GM20000 (cell line): Measurements from ENCODE around the gene HLA-DOA.

Experiments
- DNase-seq: peaks from one replicate; pipeline ENCODE4 v3.0.0; 2012; ENCODE audit warnings: low spot score
- TF ChIP-seq, protein P1 (sequence below): IDR thresholded peaks from 2 replicates; pipeline ENCODE4 v1.5.1; 2012; ENCODE audit warnings: mild to moderate bottlenecking, control low read depth; ENCODE audit errors: extremely low read depth, missing control alignments

HLA-DOA gene

DNA sequence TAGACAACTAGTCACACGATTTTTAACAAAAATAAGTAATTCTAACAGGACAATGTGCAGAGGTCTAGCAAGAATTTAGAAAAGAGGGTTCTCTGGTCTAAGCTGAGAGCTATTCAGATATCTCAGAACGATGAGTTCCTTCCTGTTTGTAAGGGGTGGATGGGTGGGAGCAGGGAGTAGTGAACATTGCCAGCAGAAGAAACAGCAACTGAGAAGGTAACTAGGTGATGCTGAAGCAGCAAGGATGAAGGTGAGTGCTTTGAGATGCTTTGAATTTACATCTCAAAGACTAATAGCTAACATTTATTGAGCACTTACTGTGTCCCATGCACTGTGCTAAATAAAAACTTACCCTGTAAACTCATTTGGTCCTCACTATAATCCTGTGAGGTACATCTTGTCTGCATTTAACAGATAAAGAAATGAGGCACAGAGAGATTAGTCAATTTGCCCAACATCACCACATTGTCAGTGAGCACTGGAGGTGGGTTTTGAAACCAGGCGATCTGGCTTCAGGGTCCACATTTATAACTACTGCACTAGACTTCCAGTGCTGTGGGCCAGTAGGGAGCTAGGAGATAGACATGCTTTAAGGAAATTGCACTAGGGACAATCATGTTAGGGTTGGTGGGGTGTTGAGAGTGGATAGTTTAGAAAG, 25.3 kb downstream of the HLA-DOA start:
- TF ChIP-seq, protein P1, sequence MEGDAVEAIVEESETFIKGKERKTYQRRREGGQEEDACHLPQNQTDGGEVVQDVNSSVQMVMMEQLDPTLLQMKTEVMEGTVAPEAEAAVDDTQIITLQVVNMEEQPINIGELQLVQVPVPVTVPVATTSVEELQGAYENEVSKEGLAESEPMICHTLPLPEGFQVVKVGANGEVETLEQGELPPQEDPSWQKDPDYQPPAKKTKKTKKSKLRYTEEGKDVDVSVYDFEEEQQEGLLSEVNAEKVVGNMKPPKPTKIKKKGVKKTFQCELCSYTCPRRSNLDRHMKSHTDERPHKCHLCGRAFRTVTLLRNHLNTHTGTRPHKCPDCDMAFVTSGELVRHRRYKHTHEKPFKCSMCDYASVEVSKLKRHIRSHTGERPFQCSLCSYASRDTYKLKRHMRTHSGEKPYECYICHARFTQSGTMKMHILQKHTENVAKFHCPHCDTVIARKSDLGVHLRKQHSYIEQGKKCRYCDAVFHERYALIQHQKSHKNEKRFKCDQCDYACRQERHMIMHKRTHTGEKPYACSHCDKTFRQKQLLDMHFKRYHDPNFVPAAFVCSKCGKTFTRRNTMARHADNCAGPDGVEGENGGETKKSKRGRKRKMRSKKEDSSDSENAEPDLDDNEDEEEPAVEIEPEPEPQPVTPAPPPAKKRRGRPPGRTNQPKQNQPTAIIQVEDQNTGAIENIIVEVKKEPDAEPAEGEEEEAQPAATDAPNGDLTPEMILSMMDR, result no peak
- no peak for DNase-seq

DNA sequence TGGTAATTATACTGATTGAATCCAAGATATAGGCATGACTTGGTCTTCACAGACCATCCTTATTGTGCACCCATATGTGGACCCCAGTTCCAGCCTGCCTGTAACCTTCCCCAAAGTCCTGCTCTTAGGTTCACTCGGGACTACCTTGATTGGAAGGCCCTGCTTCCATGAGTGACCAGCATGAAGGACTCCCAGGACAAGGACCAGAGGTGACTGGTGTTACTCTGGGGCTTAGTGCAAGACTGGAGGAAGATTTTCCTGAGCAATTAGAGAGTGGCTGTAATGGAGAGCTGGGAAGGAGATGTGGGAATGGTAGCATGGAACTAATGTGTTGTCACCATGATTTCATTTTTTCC, 25.9 kb downstream of the HLA-DOA start:
- TF ChIP-seq, protein P1, result no peak
- DNase-seq, result no peak

DNA sequence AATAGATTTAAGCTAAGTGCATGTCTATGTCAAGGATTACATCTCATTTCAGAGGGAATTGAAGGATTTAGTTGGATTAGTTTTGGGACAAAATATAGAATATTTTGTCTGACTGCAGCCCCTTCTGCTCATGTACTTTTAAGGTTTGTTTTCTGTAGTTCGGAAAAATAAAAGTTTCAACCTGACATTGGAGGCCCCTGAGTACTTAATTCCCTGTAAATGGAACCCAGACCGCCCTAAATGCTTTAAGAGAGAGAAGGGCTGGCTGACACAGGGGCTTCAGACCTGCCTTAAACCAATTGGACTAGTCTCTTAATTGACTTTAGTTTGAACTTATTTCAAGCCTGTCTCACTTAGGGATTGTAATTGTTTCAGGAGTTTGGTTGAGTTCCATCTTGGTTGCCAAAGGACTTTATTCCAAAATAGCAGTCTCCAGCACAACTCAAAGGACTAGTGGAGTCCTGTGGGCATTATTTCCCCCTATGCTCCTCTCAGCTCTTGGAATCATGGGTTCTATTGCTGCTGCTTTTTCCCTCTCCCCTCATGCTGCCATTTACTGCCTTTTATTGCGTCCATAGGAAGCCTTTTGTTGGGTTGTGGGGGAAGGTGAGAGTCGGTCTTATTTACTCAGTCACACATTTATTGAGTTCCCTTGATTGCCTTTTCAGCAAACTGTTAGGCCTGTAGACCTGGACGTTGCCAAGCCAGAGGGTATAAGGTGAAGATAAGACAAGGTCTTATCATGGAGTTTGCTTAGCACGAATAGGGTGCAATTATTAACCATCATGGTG, 26.5 kb downstream of the HLA-DOA start:
- TF ChIP-seq, protein P1, result no peak
- no peak for DNase-seq

DNA sequence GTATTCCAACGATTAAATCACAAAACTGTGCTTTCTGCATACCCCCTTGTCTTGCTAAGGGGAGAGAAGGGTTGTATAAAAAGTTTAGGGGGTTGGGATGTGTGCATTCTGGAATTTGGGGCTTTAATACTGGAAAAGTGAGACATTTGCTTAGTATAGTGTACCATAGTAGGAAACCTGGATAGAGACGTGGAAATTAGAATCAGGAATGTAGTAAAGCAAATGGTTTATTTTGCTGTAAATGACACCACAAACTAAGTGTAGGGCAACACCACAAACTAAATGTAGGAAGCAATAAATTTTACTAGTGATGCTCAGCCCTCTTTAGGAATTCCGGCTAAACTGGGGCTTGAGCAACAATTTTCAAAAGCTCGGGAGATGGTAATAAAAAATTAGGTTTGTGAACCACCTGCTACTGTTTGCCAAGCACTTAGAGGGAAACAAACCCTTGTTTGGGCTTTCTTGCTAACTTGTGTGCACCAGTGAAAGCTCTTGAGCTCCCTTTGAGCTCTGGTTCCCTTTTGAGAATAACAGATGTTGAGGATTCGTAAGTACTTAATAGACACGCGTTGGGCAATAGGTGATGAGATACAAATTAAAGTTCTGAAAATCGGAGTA, 27.2 kb downstream of the HLA-DOA start:
- DNase-seq, result no peak
- TF ChIP-seq, protein P1, result no peak

DNA sequence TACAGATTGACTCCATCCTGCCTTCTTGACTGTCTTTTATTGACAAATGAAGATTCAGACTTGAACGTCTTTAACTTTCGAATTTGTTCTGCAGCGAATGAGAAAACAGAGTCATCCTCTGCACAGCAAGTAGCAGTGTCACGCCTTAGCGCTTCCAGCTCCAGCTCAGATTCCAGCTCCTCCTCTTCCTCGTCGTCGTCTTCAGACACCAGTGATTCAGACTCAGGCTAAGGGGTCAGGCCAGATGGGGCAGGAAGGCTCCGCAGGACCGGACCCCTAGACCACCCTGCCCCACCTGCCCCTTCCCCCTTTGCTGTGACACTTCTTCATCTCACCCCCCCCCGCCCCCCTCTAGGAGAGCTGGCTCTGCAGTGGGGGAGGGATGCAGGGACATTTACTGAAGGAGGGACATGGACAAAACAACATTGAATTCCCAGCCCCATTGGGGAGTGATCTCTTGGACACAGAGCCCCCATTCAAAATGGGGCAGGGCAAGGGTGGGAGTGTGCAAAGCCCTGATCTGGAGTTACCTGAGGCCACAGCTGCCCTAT, 28.8 kb downstream of the HLA-DOA start:
- TF ChIP-seq, protein P1, result no peak
- no peak for DNase-seq

DNA sequence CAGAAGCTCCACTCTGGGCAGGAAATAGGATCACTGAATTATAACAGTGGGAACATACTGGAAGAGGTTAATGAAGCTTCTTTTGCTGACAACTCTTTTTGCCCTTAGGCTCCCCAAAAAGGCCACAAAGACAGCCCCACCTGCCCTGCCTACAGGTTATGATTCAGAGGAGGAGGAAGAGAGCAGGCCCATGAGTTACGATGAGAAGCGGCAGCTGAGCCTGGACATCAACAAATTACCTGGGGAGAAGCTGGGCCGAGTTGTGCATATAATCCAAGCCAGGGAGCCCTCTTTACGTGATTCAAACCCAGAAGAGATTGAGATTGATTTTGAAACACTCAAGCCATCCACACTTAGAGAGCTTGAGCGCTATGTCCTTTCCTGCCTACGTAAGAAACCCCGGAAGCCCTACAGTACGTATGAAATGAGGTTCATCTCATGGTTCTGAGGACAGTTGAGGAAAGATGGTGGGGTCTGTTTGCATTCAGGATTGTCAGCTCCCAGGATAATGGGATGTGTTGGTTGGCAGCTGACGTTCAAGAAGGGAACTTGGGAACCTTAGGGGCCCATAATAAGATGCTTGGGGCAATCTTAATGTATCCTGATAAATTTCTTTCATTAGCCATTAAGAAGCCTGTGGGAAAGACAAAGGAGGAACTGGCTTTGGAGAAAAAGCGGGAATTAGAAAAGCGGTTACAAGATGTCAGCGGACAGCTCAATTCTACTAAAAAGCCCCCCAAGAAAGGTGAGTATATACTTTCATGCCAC, 29.5 kb downstream of the HLA-DOA start:
- TF ChIP-seq, protein P1, result no peak
- no peak for DNase-seq
